Cardiac muscle cell (in vitro differentiated cells and primary cell): Measurements from ENCODE around the gene EPC1. TPM values are rescaled to one million over a fixed set of nuclear protein-coding genes. Genes with fewer than 3 reads are reported as not detected.

Source experiments
- DNase-seq, 2 donors: peaks; one replicate each; pipeline versions ENCODE4 v3.0.0 to v3.0.0-alpha.2; 2010 to 2017; ENCODE audit warnings: low read depth in 1 of 2, low spot score in 1 of 2
- H3K27ac ChIP-seq: fragments of 200-600 bp; sonication (generic); 2 replicates; pipeline ENCODE4 v1.5.1; 2016
- H3K27me3 ChIP-seq: fragments of 200-600 bp; sonication (generic); 2 replicates; pipeline ENCODE4 v1.6.0; 2016; ENCODE audit warnings: control low read depth
- H3K36me3 ChIP-seq: fragments of 200-600 bp; sonication (generic); 2 replicates; pipeline ENCODE4 v1.5.1; 2016; ENCODE audit warnings: control low read depth
- H3K4me1 ChIP-seq: fragments of 200-600 bp; sonication (generic); 2 replicates; pipeline ENCODE4 v1.8.1; 2017; ENCODE audit warnings: low read depth, mild to moderate bottlenecking, mixed run types
- H3K4me3 ChIP-seq: fragments of 200-600 bp; sonication (generic); 2 replicates; pipeline ENCODE4 v1.5.1; 2016; ENCODE audit warnings: mild to moderate bottlenecking
- H3K9me3 ChIP-seq: fragments of 200-600 bp; sonication (generic); 2 replicates; pipeline ENCODE4 v1.5.1; 2017; ENCODE audit warnings: low read depth, mild to moderate bottlenecking, control low read depth
- polyA plus RNA-seq: library from polyadenylated mRNA; unstranded; fragments of >200 nt; fragmentation: Nextera tagmentation; extraction: Ambion mirVana; gene quantifications from 2 replicates; pipeline ENCODE4 v1.2.1, GENCODE V29; 2016
- total RNA-seq: library from RNA; depleted of rRNA; stranded (reverse); fragments of >200 nt; gene quantifications from 2 replicates; pipeline ENCODE4 v1.2.3, GENCODE V29; 2016
- TF ChIP-seq, protein P1 (sequence below): IDR thresholded peaks from 2 replicates; pipeline ENCODE4 v1.5.1; 2012; ENCODE audit warnings: low read depth, mild to moderate bottlenecking, low read length

EPC1 gene
- total and polyA plus RNA-seq, 2 experiments from 2014 or later, result 12.9 to 25.4 TPM

DNA sequence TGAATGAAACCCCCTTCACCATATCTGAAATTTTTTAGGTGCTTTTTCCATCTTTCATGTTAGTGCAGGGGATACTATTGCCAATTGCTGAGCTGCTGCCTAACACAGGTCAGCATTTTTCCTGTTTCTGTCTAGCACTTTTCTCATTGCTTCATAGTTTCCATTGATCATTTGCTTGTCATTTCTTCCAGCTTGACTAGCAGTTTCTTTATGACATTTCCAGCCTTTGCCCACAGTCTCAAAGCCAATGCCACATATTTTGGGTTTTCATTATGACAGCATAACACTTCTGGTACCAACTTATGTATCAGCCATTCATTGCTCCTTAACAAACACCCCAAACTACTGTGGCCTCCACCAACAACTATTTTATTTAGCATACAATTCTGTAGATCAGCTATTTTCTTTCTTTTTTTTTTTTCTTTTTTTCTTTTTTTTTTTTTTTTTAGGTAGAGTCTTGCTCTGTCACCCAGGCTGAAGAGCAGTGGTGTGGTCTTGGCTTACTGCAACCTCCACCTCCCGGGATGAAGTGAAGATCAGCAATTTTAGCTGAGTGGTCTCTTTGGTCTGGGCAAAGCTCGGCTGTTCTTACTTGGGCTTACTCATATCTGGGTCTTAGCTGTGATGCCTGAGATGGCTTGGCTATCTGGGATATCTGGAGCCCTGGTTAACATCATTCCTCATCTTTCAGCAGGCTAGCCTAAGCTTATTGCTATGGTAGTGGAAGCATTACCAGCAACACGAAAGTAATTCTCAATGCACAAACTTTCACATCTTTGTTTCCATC is 102.3 kb downstream of the EPC1 start:
- no peaks in the 10 kb centered on the region for H3K36me3 ChIP-seq
- no peaks in the 10 kb centered on the region for H3K27me3 ChIP-seq
- TF ChIP-seq, protein P1, sequence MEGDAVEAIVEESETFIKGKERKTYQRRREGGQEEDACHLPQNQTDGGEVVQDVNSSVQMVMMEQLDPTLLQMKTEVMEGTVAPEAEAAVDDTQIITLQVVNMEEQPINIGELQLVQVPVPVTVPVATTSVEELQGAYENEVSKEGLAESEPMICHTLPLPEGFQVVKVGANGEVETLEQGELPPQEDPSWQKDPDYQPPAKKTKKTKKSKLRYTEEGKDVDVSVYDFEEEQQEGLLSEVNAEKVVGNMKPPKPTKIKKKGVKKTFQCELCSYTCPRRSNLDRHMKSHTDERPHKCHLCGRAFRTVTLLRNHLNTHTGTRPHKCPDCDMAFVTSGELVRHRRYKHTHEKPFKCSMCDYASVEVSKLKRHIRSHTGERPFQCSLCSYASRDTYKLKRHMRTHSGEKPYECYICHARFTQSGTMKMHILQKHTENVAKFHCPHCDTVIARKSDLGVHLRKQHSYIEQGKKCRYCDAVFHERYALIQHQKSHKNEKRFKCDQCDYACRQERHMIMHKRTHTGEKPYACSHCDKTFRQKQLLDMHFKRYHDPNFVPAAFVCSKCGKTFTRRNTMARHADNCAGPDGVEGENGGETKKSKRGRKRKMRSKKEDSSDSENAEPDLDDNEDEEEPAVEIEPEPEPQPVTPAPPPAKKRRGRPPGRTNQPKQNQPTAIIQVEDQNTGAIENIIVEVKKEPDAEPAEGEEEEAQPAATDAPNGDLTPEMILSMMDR, result no peak
- no peak overlapping the region for H3K4me3 ChIP-seq
- no peak overlapping the region for H3K27ac ChIP-seq
- DNase-seq, result peak in 1 of 2 donors; percentile 13
- no peaks in the 10 kb centered on the region for H3K9me3 ChIP-seq
- no peaks in the 10 kb centered on the region for H3K4me1 ChIP-seq

DNA sequence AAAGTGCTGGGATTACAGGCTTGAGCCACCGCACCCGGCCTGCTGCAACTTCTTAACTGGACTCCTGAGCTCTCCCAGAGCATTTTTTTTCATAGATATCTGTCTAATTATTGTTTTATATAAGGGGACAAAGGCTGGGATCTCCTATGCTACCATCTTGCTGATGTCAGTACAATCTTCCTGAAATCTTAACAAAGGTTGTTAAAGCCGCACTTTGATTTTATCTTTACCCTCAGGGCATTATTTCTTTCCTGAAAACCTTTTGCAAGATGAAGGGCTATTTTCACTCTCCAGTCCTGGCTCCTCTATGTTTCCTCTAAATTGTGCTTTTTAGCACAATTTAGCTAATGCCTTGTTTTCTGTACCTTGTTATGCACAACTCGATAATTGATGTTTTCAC is 102.9 kb downstream of the EPC1 start:
- Histone ChIP-seq H3K4me3 (no peak overlapping the region), H3K27ac (no peak overlapping the region), H3K4me1 (no peaks in the 10 kb centered on the region), H3K9me3 (no peaks in the 10 kb centered on the region), H3K27me3 (no peaks in the 10 kb centered on the region), H3K36me3 (no peaks in the 10 kb centered on the region)
- DNase-seq, result no peak
- TF ChIP-seq, protein P1, result no peak

DNA sequence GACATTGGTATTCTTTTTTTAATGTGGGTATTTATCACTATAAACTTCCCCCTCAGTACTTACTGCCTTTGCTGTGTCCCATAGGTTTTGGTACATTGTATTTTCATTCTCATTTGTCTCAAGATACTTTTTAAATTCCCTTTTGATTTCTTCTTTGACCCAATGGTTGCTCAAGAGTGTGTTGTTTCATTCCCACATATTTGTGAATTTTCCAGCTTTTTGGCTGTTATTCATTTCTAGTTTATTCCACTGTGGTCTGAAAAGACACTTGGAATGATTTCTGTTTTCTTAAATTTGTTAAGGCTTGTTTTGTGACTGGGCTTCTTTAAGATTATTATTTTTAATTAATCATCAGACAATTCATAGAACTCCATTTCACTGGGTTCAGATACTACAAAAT is 105.0 kb downstream of the EPC1 start:
- TF ChIP-seq, protein P1, result no peak
- no peak overlapping the region for H3K27ac ChIP-seq
- H3K4me3 ChIP-seq, result no peak overlapping the region

DNA sequence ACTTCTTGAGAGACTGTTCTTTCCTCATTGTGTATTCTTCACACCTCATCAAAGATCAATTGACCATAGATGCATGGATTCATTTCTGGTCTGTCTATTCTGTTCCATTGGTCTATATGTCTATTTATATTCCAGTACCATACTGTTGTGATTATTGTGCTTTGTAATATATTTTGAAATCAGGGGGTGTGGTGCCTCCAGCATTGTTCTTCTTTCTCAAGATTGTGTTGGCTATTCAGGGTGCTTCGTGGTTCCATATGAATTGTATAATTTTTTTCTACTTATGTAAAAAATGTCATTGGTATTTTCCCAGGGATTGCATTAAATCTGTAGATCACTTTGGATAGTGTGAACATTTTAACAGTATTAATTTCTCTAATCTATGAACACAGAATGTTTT is 106.5 kb downstream of the EPC1 start:
- DNase-seq, result no peak
- Histone ChIP-seq H3K4me1 (no peaks in the 10 kb centered on the region), H3K27me3 (no peaks in the 10 kb centered on the region), H3K27ac (no peak overlapping the region), H3K36me3 (no peaks in the 10 kb centered on the region), H3K9me3 (no peaks in the 10 kb centered on the region), H3K4me3 (no peak overlapping the region)
- TF ChIP-seq, protein P1, result no peak

More for the DNA sequence above, 105.0 kb downstream of the EPC1 start:
- no peak for DNase-seq
- Histone ChIP-seq H3K4me1 (no peaks in the 10 kb centered on the region), H3K36me3 (no peaks in the 10 kb centered on the region), H3K27me3 (no peaks in the 10 kb centered on the region), H3K9me3 (no peaks in the 10 kb centered on the region)

DNA sequence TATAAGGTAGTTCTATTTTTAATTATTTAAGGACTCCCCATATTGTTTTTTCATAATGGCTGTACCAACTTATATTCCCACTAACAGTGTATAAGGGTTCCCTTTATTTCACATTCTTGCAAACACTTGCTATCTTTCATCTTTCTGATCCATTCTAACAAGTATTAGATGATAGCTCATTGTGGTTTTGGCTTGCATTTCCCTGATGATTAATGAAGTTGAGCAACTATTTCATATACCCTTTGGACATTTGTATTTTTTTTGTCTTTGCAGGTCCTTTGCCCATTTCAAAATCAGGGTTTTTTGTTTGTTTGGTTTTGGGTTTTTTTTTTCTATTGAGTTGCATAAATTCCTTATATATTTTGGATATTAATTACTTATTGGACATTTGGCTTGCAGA is 107.2 kb downstream of the EPC1 start:
- Histone ChIP-seq H3K4me3 (no peak overlapping the region), H3K27ac (no peak overlapping the region), H3K4me1 (no peaks in the 10 kb centered on the region), H3K27me3 (no peaks in the 10 kb centered on the region), H3K36me3 (no peaks in the 10 kb centered on the region), H3K9me3 (no peaks in the 10 kb centered on the region)
- TF ChIP-seq, protein P1, result no peak
- peak in 1 of 2 donors; percentile 80 for DNase-seq
